HL-60 (cell line): Measurements from ENCODE around the gene PERM1.

Experiments
- DNase-seq, 2 experiments: peaks; one replicate each; pipeline ENCODE4 v3.0.0-alpha.2; 2010 to 2020; ENCODE audit warnings: low read depth in 1 of 2, low spot score in 1 of 2
- H3K27ac ChIP-seq: fragments of 250-450 bp; sonication (Bioruptor Pico); replicated peaks from 2 replicates; pipeline ENCODE4 v1.5.1; 2020; ENCODE audit warnings: mild to moderate bottlenecking, moderate library complexity
- H3K27me3 ChIP-seq: fragments of 250-450 bp; sonication (Bioruptor Pico); 2 replicates; pipeline ENCODE4 v1.5.1; 2021; ENCODE audit warnings: mild to moderate bottlenecking, moderate library complexity; ENCODE audit not compliant: insufficient read depth, poor library complexity, severe bottlenecking
- H3K4me3 ChIP-seq: replicated peaks from 2 replicates; pipeline ENCODE4 v1.5.1; 2011; ENCODE audit warnings: mild to moderate bottlenecking, control low read depth, low read length; ENCODE audit not compliant: insufficient read depth
- GABPA ChIP-seq: IDR thresholded peaks from 2 replicates; pipeline ENCODE4 v1.6.1; 2012; ENCODE audit warnings: low read depth
- POLR2AphosphoS5 ChIP-seq: IDR thresholded peaks from 2 replicates; pipeline ENCODE4 v1.6.1; 2012; ENCODE audit warnings: low read depth
- REST ChIP-seq: IDR thresholded peaks from 2 replicates; pipeline ENCODE4 v1.6.1; 2012; ENCODE audit warnings: low read depth; ENCODE audit not compliant: insufficient replicate concordance
- SPI1 ChIP-seq: IDR thresholded peaks from 2 replicates; pipeline ENCODE4 v1.6.1; 2012; ENCODE audit warnings: low read depth, mild to moderate bottlenecking, borderline replicate concordance
- TF ChIP-seq, protein P1 (sequence below): IDR thresholded peaks from one replicate; pipeline ENCODE4 v1.5.1; 2011; ENCODE audit warnings: low read length, control low read depth, inconsistent platforms; ENCODE audit not compliant: insufficient read depth

The PERM1 gene

DNA sequence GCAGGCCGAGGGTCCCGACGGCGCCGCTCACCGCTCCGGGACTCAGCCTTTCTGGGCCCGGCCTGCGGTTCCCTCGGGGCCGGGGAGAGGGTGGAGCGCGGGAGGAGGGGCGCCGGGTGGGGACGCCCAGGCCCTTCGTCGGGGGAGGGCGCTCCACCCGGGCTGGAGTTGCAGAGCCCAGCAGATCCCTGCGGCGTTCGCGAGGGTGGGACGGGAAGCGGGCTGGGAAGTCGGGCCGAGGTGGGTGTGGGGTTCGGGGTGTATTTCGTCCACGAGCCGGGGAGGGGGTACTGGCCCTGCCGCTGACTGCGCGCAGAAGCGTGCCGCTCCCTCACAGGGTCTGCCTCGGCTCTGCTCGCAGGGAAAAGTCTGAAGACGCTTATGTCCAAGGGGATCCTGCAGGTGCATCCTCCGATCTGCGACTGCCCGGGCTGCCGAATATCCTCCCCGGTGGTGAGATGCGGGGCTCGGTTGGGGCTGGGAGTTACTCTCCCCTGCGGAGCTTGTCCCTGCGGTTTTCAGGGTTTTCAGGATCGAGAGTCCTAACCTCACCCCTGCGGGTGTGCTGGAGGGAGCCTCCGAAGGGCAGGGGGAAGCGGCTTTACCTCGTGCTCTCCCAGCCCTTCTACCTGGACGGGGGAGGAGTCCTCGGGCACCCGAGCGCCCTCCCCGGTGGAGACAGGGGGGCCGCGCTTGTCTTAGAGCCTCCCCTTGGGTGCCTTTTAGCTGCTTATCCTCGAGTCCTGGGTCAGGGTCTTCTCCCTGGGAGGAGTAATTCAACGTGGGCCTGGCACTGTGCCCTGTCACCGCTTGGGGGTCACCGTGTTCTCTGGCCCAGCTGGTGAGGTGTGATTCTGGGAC lies 56.1 kb downstream of the PERM1 start:
- H3K4me3 ChIP-seq, result no peak overlapping the region
- peaks cover 17% of the 10 kb centered on the region for H3K27me3 ChIP-seq
- TF ChIP-seq POLR2AphosphoS5, result no peak
- TF ChIP-seq, protein P1, sequence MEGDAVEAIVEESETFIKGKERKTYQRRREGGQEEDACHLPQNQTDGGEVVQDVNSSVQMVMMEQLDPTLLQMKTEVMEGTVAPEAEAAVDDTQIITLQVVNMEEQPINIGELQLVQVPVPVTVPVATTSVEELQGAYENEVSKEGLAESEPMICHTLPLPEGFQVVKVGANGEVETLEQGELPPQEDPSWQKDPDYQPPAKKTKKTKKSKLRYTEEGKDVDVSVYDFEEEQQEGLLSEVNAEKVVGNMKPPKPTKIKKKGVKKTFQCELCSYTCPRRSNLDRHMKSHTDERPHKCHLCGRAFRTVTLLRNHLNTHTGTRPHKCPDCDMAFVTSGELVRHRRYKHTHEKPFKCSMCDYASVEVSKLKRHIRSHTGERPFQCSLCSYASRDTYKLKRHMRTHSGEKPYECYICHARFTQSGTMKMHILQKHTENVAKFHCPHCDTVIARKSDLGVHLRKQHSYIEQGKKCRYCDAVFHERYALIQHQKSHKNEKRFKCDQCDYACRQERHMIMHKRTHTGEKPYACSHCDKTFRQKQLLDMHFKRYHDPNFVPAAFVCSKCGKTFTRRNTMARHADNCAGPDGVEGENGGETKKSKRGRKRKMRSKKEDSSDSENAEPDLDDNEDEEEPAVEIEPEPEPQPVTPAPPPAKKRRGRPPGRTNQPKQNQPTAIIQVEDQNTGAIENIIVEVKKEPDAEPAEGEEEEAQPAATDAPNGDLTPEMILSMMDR, result no peak
- TF ChIP-seq SPI1, result no peak
- no peak for TF ChIP-seq GABPA
- no peak for TF ChIP-seq REST
- DNase-seq, result no peak
- no peak overlapping the region for H3K27ac ChIP-seq
